Immature natural killer cell (primary cell): ENCODE measurements around the gene PPP2R2D. TPM values are rescaled to one million over a fixed set of nuclear protein-coding genes. Genes with fewer than 3 reads are reported as not detected.
A peak's percentile ranks its signal among the peaks of the same experiment; 100 is the strongest.

Source experiments
- DNase-seq, 3 donors: peaks; one replicate each; pipeline ENCODE4 v3.0.0; 2022; ENCODE audit warnings: mixed read lengths in 1 of 3
- H3K27ac Mint-ChIP-seq, 6 donors: one replicate each; pipeline ENCODE4 v1.8.0; 2020; ENCODE audit warnings: mixed read lengths in 6 of 6, mild to moderate bottlenecking in 5 of 6, inconsistent platforms in 4 of 6, moderate library complexity in 3 of 6
- H3K27me3 Mint-ChIP-seq, 3 donors: one replicate each; pipeline ENCODE4 v1.8.0; 2020 to 2021; ENCODE audit warnings: low read depth in 3 of 3, mild to moderate bottlenecking in 3 of 3, mixed read lengths in 3 of 3, moderate library complexity in 3 of 3, inconsistent platforms in 1 of 3
- H3K36me3 Mint-ChIP-seq, 3 donors: one replicate each; pipeline ENCODE4 v1.8.0; 2020; ENCODE audit warnings: mixed read lengths in 3 of 3, inconsistent platforms in 2 of 3, mild to moderate bottlenecking in 2 of 3
- H3K4me1 Mint-ChIP-seq, 2 donors: one replicate each; pipeline ENCODE4 v1.8.0; 2020; ENCODE audit warnings: inconsistent platforms in 2 of 2, mild to moderate bottlenecking in 2 of 2, mixed read lengths in 2 of 2, moderate library complexity in 1 of 2
- H3K4me3 Mint-ChIP-seq, 5 donors: one replicate each; pipeline ENCODE4 v1.8.0; 2020; ENCODE audit warnings: mild to moderate bottlenecking in 5 of 5, mixed read lengths in 5 of 5, inconsistent platforms in 3 of 5, moderate library complexity in 3 of 5
- H3K9me3 Mint-ChIP-seq, 6 donors: one replicate each; pipeline ENCODE4 v1.8.0; 2020; ENCODE audit warnings: mild to moderate bottlenecking in 6 of 6, mixed read lengths in 6 of 6, inconsistent platforms in 4 of 6, moderate library complexity in 3 of 6
- polyA plus RNA-seq, 3 donors: library from polyadenylated mRNA; unstranded; fragments of 300-500 nt; fragmentation: Illumina TruSeq; gene quantifications; one replicate each; pipeline ENCODE4 v1.2.3, GENCODE V29; 2021

Gene PPP2R2D
- polyA plus RNA-seq, 3 donors from 2014 or later: 24.7 to 33.4 (median 30.6) TPM

- Mint-ChIP-seq H3K27me3 (peaks cover 1 to 3% (median 2%) of the 10 kb centered on the region in 3 donors), H3K4me3 (peak overlapping the region in 4 of 5 donors; percentile 2 to 48 (median 26)), H3K9me3 (peaks cover 0 to 9% (median 0%) of the 10 kb centered on the region in 6 donors), H3K4me1 (peaks cover 85 to 94% of the 10 kb centered on the region in 2 donors), H3K27ac (peak overlapping the region in 3 of 6 donors; percentile 22 to 78 (median 69)), H3K36me3 (peaks cover 0 to 8% (median 7%) of the 10 kb centered on the region in 3 donors)
- no peak for DNase-seq
These were observed 26.2 kb downstream of the PPP2R2D start for GRCh38 chr10:131926743-131927595.

GRCh38 chr10:131928248-131929095 lies 27.7 kb downstream of the PPP2R2D start:
- Mint-ChIP-seq H3K27me3 (peaks cover 1 to 3% (median 2%) of the 10 kb centered on the region in 3 donors), H3K27ac (peak overlapping the region; percentile 67 to 89 (median 76)), H3K4me3 (peak overlapping the region; percentile 71 to 88 (median 82)), H3K4me1 (peaks cover 82 to 93% of the 10 kb centered on the region in 2 donors), H3K9me3 (peaks cover 0 to 9% (median 0%) of the 10 kb centered on the region in 6 donors), H3K36me3 (peaks cover 0 to 8% (median 7%) of the 10 kb centered on the region in 3 donors)
- peak; percentile 45 to 56 (median 49) for DNase-seq

DNA sequence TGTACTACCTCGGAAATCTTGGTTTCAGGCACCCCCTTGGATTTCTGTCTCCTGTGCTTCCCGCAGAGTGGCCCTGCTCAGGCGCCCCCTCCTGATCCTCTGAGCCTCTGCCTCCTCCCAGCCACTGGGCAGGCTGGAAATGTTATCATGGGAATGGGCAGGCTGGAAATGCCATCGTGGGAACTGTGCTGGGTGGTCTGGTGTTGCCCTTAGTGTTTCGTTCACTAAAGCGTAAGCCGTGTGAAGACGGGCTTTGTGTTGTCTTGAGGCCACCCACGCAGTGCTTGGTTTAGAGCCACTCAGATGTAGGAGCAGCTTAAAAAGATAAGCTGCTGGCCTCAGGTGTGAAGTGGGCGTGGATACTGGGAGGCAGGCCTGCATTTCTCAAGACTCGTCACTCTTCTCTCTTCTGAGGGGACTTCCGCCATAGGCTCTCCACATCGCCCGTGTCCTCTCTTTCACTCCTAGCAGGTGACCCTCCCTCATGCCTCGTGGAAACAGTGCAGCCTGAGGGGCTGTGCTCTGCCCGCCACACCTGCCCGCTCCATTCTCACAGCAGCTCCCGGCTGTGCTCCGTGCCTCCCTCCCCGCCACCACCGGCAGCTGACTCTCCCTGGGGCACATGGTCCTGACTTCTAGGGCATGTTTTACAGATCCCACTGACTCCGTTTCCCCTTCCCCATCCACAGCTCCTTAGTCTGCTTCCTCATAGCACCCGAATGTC lies 28.5 kb downstream of the PPP2R2D start:
- Mint-ChIP-seq H3K27ac (peak overlapping the region in 5 of 6 donors; percentile 17 to 89 (median 70)), H3K4me1 (peaks cover 82 to 93% of the 10 kb centered on the region in 2 donors), H3K36me3 (peaks cover 0 to 8% (median 7%) of the 10 kb centered on the region in 3 donors), H3K27me3 (peaks cover 1 to 3% (median 2%) of the 10 kb centered on the region in 3 donors), H3K9me3 (peaks cover 0 to 9% (median 0%) of the 10 kb centered on the region in 6 donors), H3K4me3 (peak overlapping the region; percentile 45 to 88 (median 72))
- no peak for DNase-seq

DNA sequence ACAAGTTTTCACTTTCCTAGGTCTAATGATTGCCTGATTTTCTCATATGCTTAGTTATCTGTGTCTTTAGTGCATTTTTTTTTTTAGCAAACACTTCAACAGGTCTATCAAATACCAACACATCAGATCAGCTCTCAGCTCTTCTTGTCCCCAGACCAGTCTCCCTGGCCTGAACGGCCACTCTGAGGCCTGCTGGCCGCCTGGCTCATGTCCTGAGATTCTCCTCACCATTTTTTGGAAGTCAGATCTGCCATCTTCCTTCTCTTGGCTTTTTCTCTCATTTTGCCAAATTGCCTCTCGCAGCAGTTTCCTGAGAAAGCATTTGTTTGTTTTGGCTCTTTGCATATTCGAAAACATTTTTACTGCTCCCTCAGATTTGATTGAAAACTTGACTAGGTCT lies 29.3 kb downstream of the PPP2R2D start:
- H3K27ac Mint-ChIP-seq: peak overlapping the region in 3 of 6 donors; percentile 4 to 78 (median 33)

GRCh38 chr10:131930586-131931330 lies 29.9 kb downstream of the PPP2R2D start:
- H3K9me3 Mint-ChIP-seq: peaks cover 0 to under 1% (median 0%) of the 10 kb centered on the region in 6 donors
- no peak for DNase-seq
- peaks cover 1 to 3% (median 2%) of the 10 kb centered on the region in 3 donors for H3K27me3 Mint-ChIP-seq
- H3K4me1 Mint-ChIP-seq: peaks cover 81 to 90% of the 10 kb centered on the region in 2 donors
- peak overlapping the region in 5 of 6 donors; percentile 24 to 81 (median 69) for H3K27ac Mint-ChIP-seq
- peak overlapping the region in 2 of 5 donors; percentile 9 to 47 for H3K4me3 Mint-ChIP-seq
- H3K36me3 Mint-ChIP-seq: peaks cover 0 to 3% (median 0%) of the 10 kb centered on the region in 3 donors

More for the DNA sequence above, 29.3 kb downstream of the PPP2R2D start:
- Mint-ChIP-seq H3K9me3 (peaks cover 0 to 6% (median 0%) of the 10 kb centered on the region in 6 donors), H3K4me3 (peak overlapping the region in 3 of 5 donors; percentile 7 to 63 (median 53)), H3K27me3 (peaks cover 1 to 3% (median 2%) of the 10 kb centered on the region in 3 donors), H3K36me3 (peaks cover 0 to 8% (median 4%) of the 10 kb centered on the region in 3 donors), H3K4me1 (peaks cover 84 to 93% of the 10 kb centered on the region in 2 donors)
- no peak for DNase-seq

DNA sequence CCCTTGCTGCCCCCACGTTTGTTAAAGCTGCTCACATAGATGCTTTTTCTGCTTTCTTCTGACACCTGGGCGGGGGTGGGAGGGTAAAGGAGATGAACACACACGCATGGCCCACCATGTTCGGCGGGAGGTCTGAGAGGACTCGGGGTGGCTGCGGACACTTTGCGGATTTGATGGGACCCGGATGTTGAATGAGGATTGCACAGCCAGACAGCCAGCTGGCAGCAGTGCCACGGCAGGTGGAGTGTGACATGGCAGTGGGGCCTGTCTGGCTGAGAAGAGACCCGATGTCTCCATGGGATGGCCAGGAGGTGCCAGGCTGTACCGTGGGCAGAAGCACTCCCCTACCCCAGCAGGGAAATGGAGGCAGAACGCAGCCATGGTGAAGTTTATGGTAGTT lies 31.2 kb downstream of the PPP2R2D start:
- H3K4me3 Mint-ChIP-seq: no peak overlapping the region

DNA sequence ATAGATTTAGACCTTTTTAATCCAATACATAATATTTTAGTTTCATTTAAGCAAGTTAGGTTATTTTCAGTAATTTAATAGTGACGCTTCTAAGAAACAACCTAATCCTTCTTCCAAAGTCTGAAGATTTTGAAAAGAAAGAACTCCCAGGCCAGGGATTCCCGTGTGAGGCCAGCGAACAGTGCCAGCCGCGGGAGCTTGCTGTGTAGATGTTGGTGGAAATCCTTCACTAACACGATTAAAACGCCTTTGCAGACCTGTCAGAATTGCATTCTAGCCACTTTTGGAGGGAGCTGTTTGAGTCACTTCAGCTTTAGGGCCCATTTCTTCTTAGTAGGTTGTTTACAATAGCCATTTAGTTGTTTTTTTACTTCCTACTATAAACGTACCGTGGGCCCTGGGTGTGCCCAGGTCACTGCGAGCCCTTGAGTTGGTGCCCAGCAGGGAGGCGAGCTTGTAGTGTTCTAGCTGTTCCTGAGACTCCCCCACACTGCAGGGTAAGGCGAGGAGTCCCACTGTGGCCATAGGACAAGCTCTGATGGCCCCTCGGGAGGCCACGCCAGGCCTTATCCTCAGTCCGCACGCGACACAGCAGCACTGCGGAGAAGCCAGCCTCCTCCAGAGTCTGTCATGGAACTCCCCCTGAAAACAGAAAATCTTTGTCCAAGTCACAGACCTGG lies 32.3 kb downstream of the PPP2R2D start:
- DNase-seq: no peak
- Mint-ChIP-seq H3K9me3 (no peaks in the 10 kb centered on the region), H3K27me3 (peaks cover 2 to 3% (median 3%) of the 10 kb centered on the region in 3 donors), H3K27ac (no peak overlapping the region), H3K4me3 (no peak overlapping the region), H3K36me3 (peaks cover 0 to 6% (median 0%) of the 10 kb centered on the region in 3 donors), H3K4me1 (peaks cover 57 to 67% of the 10 kb centered on the region in 2 donors)

More for the DNA sequence above, 31.2 kb downstream of the PPP2R2D start:
- peaks cover 0 to 3% (median 0%) of the 10 kb centered on the region in 3 donors for H3K36me3 Mint-ChIP-seq
- DNase-seq: no peak
- H3K9me3 Mint-ChIP-seq: no peaks in the 10 kb centered on the region
- H3K27me3 Mint-ChIP-seq: peaks cover 2 to 3% (median 3%) of the 10 kb centered on the region in 3 donors
- H3K27ac Mint-ChIP-seq: no peak overlapping the region
- peaks cover 69 to 79% of the 10 kb centered on the region in 2 donors for H3K4me1 Mint-ChIP-seq

GRCh38 chr10:131933696-131934086 lies 32.9 kb downstream of the PPP2R2D start:
- peaks cover 0 to 11% (median 0%) of the 10 kb centered on the region in 3 donors for H3K36me3 Mint-ChIP-seq

GRCh38 chr10:131934769-131935168 lies 34.0 kb downstream of the PPP2R2D start:
- H3K4me3 Mint-ChIP-seq: no peak overlapping the region
- H3K36me3 Mint-ChIP-seq: peaks cover 0 to 12% (median 0%) of the 10 kb centered on the region in 3 donors
- peak overlapping the region in 5 of 6 donors; percentile 18 to 60 (median 55) for H3K27ac Mint-ChIP-seq
- peaks cover 41 to 51% of the 10 kb centered on the region in 2 donors for H3K4me1 Mint-ChIP-seq
- peaks cover 2 to 3% (median 3%) of the 10 kb centered on the region in 3 donors for H3K27me3 Mint-ChIP-seq
- DNase-seq: no peak
- H3K9me3 Mint-ChIP-seq: no peaks in the 10 kb centered on the region

More at GRCh38 chr10:131933696-131934086, 32.9 kb downstream of the PPP2R2D start:
- no peak for DNase-seq
- Mint-ChIP-seq H3K4me1 (peaks cover 52 to 62% of the 10 kb centered on the region in 2 donors), H3K4me3 (no peak overlapping the region), H3K27me3 (peaks cover 2 to 3% (median 3%) of the 10 kb centered on the region in 3 donors), H3K27ac (no peak overlapping the region), H3K9me3 (no peaks in the 10 kb centered on the region)

GRCh38 chr10:131935260-131935659 lies 34.5 kb downstream of the PPP2R2D start:
- H3K4me3 Mint-ChIP-seq: no peak overlapping the region
- peaks cover 3 to 15% (median 3%) of the 10 kb centered on the region in 3 donors for H3K36me3 Mint-ChIP-seq
- H3K27ac Mint-ChIP-seq: peak overlapping the region in 4 of 6 donors; percentile 14 to 57 (median 50)
- H3K4me1 Mint-ChIP-seq: peaks cover 36 to 46% of the 10 kb centered on the region in 2 donors
- peaks cover under 1 to 3% (median 3%) of the 10 kb centered on the region in 3 donors for H3K27me3 Mint-ChIP-seq
- no peak for DNase-seq
- H3K9me3 Mint-ChIP-seq: no peaks in the 10 kb centered on the region

DNA sequence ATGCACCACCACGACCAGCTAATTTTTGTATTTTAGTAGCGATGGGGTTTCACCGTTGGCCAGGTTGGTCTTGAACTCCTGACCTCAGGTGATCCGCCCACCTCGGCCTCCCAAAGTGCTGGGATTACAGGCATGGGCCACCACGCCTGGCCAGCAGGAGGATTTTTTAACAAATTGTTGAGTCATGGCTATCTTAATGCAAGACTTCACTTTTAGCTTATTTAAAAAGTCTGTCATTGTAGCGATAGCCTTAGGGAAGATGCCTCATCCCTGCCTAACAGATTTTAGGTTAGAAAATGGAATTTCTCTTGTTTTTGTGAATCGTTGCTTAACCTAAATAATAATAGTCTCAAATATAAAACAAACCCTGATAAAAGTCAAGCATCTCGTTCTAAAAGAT lies 35.5 kb downstream of the PPP2R2D start:
- no peak overlapping the region for H3K27ac Mint-ChIP-seq
- no peak overlapping the region for H3K4me3 Mint-ChIP-seq

More for the DNA sequence above, 35.5 kb downstream of the PPP2R2D start:
- H3K4me1 Mint-ChIP-seq: peaks cover 26 to 36% of the 10 kb centered on the region in 2 donors
- peaks cover 7 to 18% (median 12%) of the 10 kb centered on the region in 3 donors for H3K36me3 Mint-ChIP-seq
- no peak for DNase-seq
- no peaks in the 10 kb centered on the region for H3K9me3 Mint-ChIP-seq
- H3K27me3 Mint-ChIP-seq: peaks cover 0 to 2% (median 2%) of the 10 kb centered on the region in 3 donors
